Measurements from ENCODE around the gene AFDN. TPM values are rescaled to one million over a fixed set of nuclear protein-coding genes. Genes with fewer than 3 reads are reported as not detected.

AFDN gene
- polyA plus RNA-seq, 1 of the 3 experiments (the other 2 are of a cell fraction), result 25.1 TPM

- 96% methylated on average over 3 of the region's 3 CpGs for WGBS (ENCODE audit: low lambda C conversion rate)
- peaks cover 93% of the 10 kb centered on the region for H3K79me2 ChIP-seq (ENCODE audit: insufficient read depth)
- peaks cover 63% of the 10 kb centered on the region for H4K20me1 ChIP-seq (ENCODE audit: insufficient read depth)
- no peak for DNase-seq
- H3K27ac ChIP-seq (ENCODE audit: low read depth in 2 of 2, low read length in 1 of 2), result no peak overlapping the region
- H3K9me2 ChIP-seq, result no peaks in the 10 kb centered on the region
- no peak overlapping the region for H3K4me2 ChIP-seq
- H3K4me1 ChIP-seq (ENCODE audit: control insufficient read depth in 1 of 2, insufficient read depth in 2 of 2, low read depth in 1 of 2, low read length in 1 of 2), result no peaks in the 10 kb centered on the region; a peak in 3 of 4 replicates
- TF ChIP-seq TCF12 (IDR thresholded peaks at IDR 0.05) (no peak), RCOR1 (IDR thresholded peaks at IDR 0.05; ENCODE audit: low read length) (no peak), IRF3 (IDR thresholded peaks at IDR 0.05; ENCODE audit: low read depth, low read length) (no peak), REST (IDR thresholded peaks at IDR 0.05; ENCODE audit: low read depth, low read length) (no peak), SIN3A (IDR thresholded peaks at IDR 0.05; ENCODE audit: borderline replicate concordance, low read depth, low read length) (no peak), MEF2A (IDR thresholded peaks at IDR 0.05; ENCODE audit: borderline replicate concordance, low read depth) (no peak), RXRA (IDR thresholded peaks at IDR 0.05; ENCODE audit: borderline replicate concordance, low read depth) (no peak)
- ChIA-PET CTCF (no interaction called here), POLR2A (no interaction called here)
- H3K4me3 ChIP-seq (ENCODE audit: low read depth in 2 of 2, low read length in 1 of 2), result no peak overlapping the region
- H3K9me3 ChIP-seq, result no peaks in the 10 kb centered on the region
- no peaks in the 10 kb centered on the region for H3F3A ChIP-seq (replicated peaks; ENCODE audit: insufficient read depth)
- H3K36me3 ChIP-seq (replicated peaks in 1 of 2; ENCODE audit: control insufficient read depth in 1 of 2, insufficient read depth in 2 of 2, low read length in 1 of 2), result no peaks in the 10 kb centered on the region
- H3K27me3 ChIP-seq (ENCODE audit: insufficient read depth), result no peaks in the 10 kb centered on the region
- H3K9ac ChIP-seq, result no peak overlapping the region
- no peak overlapping the region for H2AFZ ChIP-seq (ENCODE audit: low read depth)
Measured at GRCh38 chr6:167839343-167839742, 12.6 kb downstream of the AFDN start.

GRCh38 chr6:167839755-167840154 lies 13.0 kb downstream of the AFDN start:
- Histone ChIP-seq H3K4me1 (ENCODE audit: control insufficient read depth in 1 of 2, insufficient read depth in 2 of 2, low read depth in 1 of 2, low read length in 1 of 2) (no peaks in the 10 kb centered on the region; a peak in 3 of 4 replicates), H2AFZ (ENCODE audit: low read depth) (no peak overlapping the region), H3K4me3 (ENCODE audit: low read depth in 2 of 2, low read length in 1 of 2) (no peak overlapping the region), H3K79me2 (ENCODE audit: insufficient read depth) (peaks cover 93% of the 10 kb centered on the region), H4K20me1 (ENCODE audit: insufficient read depth) (peaks cover 58% of the 10 kb centered on the region), H3K9ac (no peak overlapping the region), H3K4me2 (no peak overlapping the region), H3K27ac (ENCODE audit: low read depth in 2 of 2, low read length in 1 of 2) (no peak overlapping the region), H3K9me2 (no peaks in the 10 kb centered on the region), H3F3A (replicated peaks; ENCODE audit: insufficient read depth) (no peaks in the 10 kb centered on the region), H3K9me3 (no peaks in the 10 kb centered on the region), H3K27me3 (ENCODE audit: insufficient read depth) (no peaks in the 10 kb centered on the region), H3K36me3 (replicated peaks in 1 of 2; ENCODE audit: control insufficient read depth in 1 of 2, insufficient read depth in 2 of 2, low read length in 1 of 2) (no peaks in the 10 kb centered on the region)
- WGBS (ENCODE audit: low lambda C conversion rate), result 80% methylated on average over 6 of the region's 6 CpGs
- POLR2A ChIA-PET, result no interaction called here
- CTCF ChIA-PET, result no interaction called here
- no peak for TF ChIP-seq CTCF (IDR thresholded peaks at IDR 0.05)
- no peak for TF ChIP-seq JUND (IDR thresholded peaks at IDR 0.05)
- no peak for TF ChIP-seq SIN3A (IDR thresholded peaks at IDR 0.05; ENCODE audit: borderline replicate concordance, low read depth, low read length)
- no peak for TF ChIP-seq EZH2phosphoT487 (IDR thresholded peaks at IDR 0.05; ENCODE audit: borderline replicate concordance, low read depth)
- no peak for TF ChIP-seq RCOR1 (IDR thresholded peaks at IDR 0.05; ENCODE audit: low read length)
- no peak for TF ChIP-seq TAF1 (IDR thresholded peaks at IDR 0.05; ENCODE audit: borderline replicate concordance, low read depth, low read length)
- no peak for TF ChIP-seq NRF1 (IDR thresholded peaks at IDR 0.05; ENCODE audit: low read depth, low read length)
- no peak for TF ChIP-seq REST (IDR thresholded peaks at IDR 0.05; ENCODE audit: low read depth, low read length)
- TF ChIP-seq FOSL2 (IDR thresholded peaks at IDR 0.05; ENCODE audit: borderline replicate concordance, low read depth), result no peak
- TF ChIP-seq TCF12 (IDR thresholded peaks at IDR 0.05), result no peak
- TF ChIP-seq RFX5 (IDR thresholded peaks at IDR 0.05; ENCODE audit: low read length), result no peak
- no peak for TF ChIP-seq USF2 (IDR thresholded peaks at IDR 0.05; ENCODE audit: borderline replicate concordance, low read depth, low read length)
- TF ChIP-seq RAD21 (IDR thresholded peaks at IDR 0.05; ENCODE audit: low read length), result no peak
- no peak for DNase-seq
